CD4-positive, alpha-beta T cell (primary cell): ENCODE data around the gene CEP131. TPM values are rescaled to one million over a fixed set of nuclear protein-coding genes. Genes with fewer than 3 reads are reported as not detected.

ENCODE experiments used
- ATAC-seq: fragments of 200-7000 bp; cut with Tn5 transposase; one replicate; pipeline ENCODE4 v1.10.0; 2022; ENCODE audit warnings: mild to moderate bottlenecking; ENCODE audit not compliant: poor library complexity
- CTCF ChIA-PET: fragments of 350-600 bp; sonication (Branson Sonifier 250); formaldehyde crosslinking; loops from one replicate; lab custom pipeline; 2021; ENCODE audit warnings: antibody characterized with exemption, inconsistent platforms; lab: Charles Lee
- POLR2A ChIA-PET: fragments of 350-600 bp; sonication (Branson Sonifier 250); formaldehyde crosslinking; loops from one replicate; lab custom pipeline; 2021; ENCODE audit warnings: antibody characterized with exemption, inconsistent platforms; lab: Charles Lee
- DNase-seq, 14 experiments: peaks; one replicate each; pipeline ENCODE4 v3.0.0-alpha.2; 2013 to 2020; ENCODE audit warnings: mixed read lengths in 2 of 14
- H3K27ac ChIP-seq, 2 donors: one replicate each; pipeline versions ENCODE4 v1.5.1 to v1.7.0; 2013; ENCODE audit warnings: low read length in 2 of 2, low read depth in 1 of 2, mild to moderate bottlenecking in 1 of 2
- H3K27me3 ChIP-seq, 2 experiments: 1 replicate in 1 of 2; 2 replicates in 1 of 2; pipeline versions ENCODE4 v1.6.1 to v1.7.0; 2013; ENCODE audit warnings: low read length in 2 of 2, control low read depth in 1 of 2, mild to moderate bottlenecking in 1 of 2, moderate library complexity in 1 of 2; ENCODE audit not compliant: insufficient read depth in 2 of 2, control insufficient read depth in 1 of 2
- H3K36me3 ChIP-seq: one replicate; pipeline ENCODE4 v1.6.1; 2013; ENCODE audit warnings: low read length, control low read depth; ENCODE audit not compliant: insufficient read depth
- H3K4me1 ChIP-seq: one replicate; pipeline ENCODE4 v1.6.1; 2013; ENCODE audit warnings: low read length, control low read depth; ENCODE audit not compliant: insufficient read depth
- H3K4me3 ChIP-seq: one replicate; pipeline ENCODE4 v1.5.1; 2013; ENCODE audit warnings: mild to moderate bottlenecking, low read length, moderate library complexity
- H3K9me3 ChIP-seq, 2 experiments: 1 replicate in 1 of 2; 2 replicates in 1 of 2; pipeline versions ENCODE4 v1.6.1 to v1.7.0; 2013; ENCODE audit warnings: low read length in 2 of 2, mild to moderate bottlenecking in 2 of 2, control low read depth in 1 of 2, moderate library complexity in 1 of 2; ENCODE audit not compliant: control insufficient read depth in 1 of 2, insufficient read depth in 1 of 2
- H3K27ac Mint-ChIP-seq: one replicate; pipeline ENCODE4 v1.8.0; 2020; ENCODE audit warnings: mixed read lengths
- H3K27me3 Mint-ChIP-seq: one replicate; pipeline ENCODE4 v1.8.0; 2021; ENCODE audit warnings: mixed read lengths
- H3K36me3 Mint-ChIP-seq: one replicate; pipeline ENCODE4 v1.8.0; 2021; ENCODE audit warnings: low read depth, mixed read lengths
- H3K4me1 Mint-ChIP-seq: one replicate; pipeline ENCODE4 v1.8.0; 2021; ENCODE audit warnings: low read depth, mixed read lengths
- H3K4me3 Mint-ChIP-seq: one replicate; pipeline ENCODE4 v1.8.0; 2020; ENCODE audit warnings: mild to moderate bottlenecking, mixed read lengths
- H3K9me3 Mint-ChIP-seq: one replicate; pipeline ENCODE4 v1.8.0; 2020; ENCODE audit warnings: mixed read lengths
- CTCF ChIP-seq: fragments of 200-600 bp; IDR thresholded peaks from one replicate; pipeline ENCODE4 v1.8.0; 2022; ENCODE audit warnings: antibody characterized with exemption, mild to moderate bottlenecking
- intact Hi-C, 2 experiments: fragments of 100-400 bp; cut with DNase I in 1 of 2; cut with micrococcal nuclease in 1 of 2; formaldehyde crosslinking; loops; one replicate each; pipeline versions ENCODE4 v1.15.1 to v1.9.0; 2023 to 2025; cut with DNase I, micrococcal nuclease
- total RNA-seq, 174 experiments: library from RNA in 2 of 174; stranded (reverse) in 2 of 174; gene quantifications; one replicate each; pipeline ENCODE4 v1.2.3 and lab custom pipeline; 2021 to 2026

Gene CEP131
- total RNA-seq, 2 experiments from 2014 or later: 11.2 to 12.3 TPM

GRCh38 chr17:81245665-81246342 is 23.0 kb upstream of the CEP131 start:
- Mint-ChIP-seq H3K4me1 (peaks cover 10% of the 10 kb centered on the region), H3K27ac (no peak overlapping the region), H3K27me3 (no peaks in the 10 kb centered on the region), H3K9me3 (no peaks in the 10 kb centered on the region), H3K36me3 (peaks cover 5% of the 10 kb centered on the region), H3K4me3 (no peak overlapping the region)
- TF ChIP-seq CTCF: no peak
- Histone ChIP-seq H3K27me3 (no peaks in the 10 kb centered on the region), H3K9me3 (no peaks in the 10 kb centered on the region), H3K36me3 (peaks cover 24% of the 10 kb centered on the region), H3K27ac (no peak overlapping the region), H3K4me3 (no peak overlapping the region), H3K4me1 (peaks cover 15% of the 10 kb centered on the region)
- CTCF ChIA-PET: no interaction called here
- POLR2A ChIA-PET: interaction anchor here (1.1 kb wide), 1 partner anchor 23 kb away, joined by 3 read pairs; the partner anchor contains the start of gene CEP131
- no peak for DNase-seq
- ATAC-seq: no peak
- intact Hi-C loops: no loop called here

- intact Hi-C loops: no loop called here
- H3K27ac Mint-ChIP-seq: no peak overlapping the region
- H3K27ac ChIP-seq: no peak overlapping the region
Measured at GRCh38 chr17:81245024-81245664, 22.4 kb upstream of the CEP131 start.

More at GRCh38 chr17:81245024-81245664, 22.4 kb upstream of the CEP131 start:
- ChIA-PET CTCF (no interaction called here), POLR2A (interaction anchor here (1.1 kb wide), 1 partner anchor 22 kb away, joined by 3 read pairs; the partner anchor contains the start of gene CEP131)
- Mint-ChIP-seq H3K4me3 (no peak overlapping the region), H3K27me3 (no peaks in the 10 kb centered on the region), H3K9me3 (no peaks in the 10 kb centered on the region), H3K4me1 (peaks cover 14% of the 10 kb centered on the region), H3K36me3 (peaks cover 5% of the 10 kb centered on the region)
- DNase-seq (no peak), ATAC-seq (no peak)
- Histone ChIP-seq H3K4me1 (peaks cover 21% of the 10 kb centered on the region), H3K27me3 (no peaks in the 10 kb centered on the region), H3K4me3 (no peak overlapping the region), H3K9me3 (no peaks in the 10 kb centered on the region), H3K36me3 (peaks cover 19% of the 10 kb centered on the region)
- no peak for TF ChIP-seq CTCF
